Fibroblast of mammary gland (primary cell): ENCODE data around the gene PPA2.
"Not testable (repeated sequence)": the region's sequence is repeated elsewhere in the genome, so short reads cannot be mapped to it uniquely, and the experiment has no call there.

ENCODE experiments used
- DNase-seq: peaks from one replicate; pipeline ENCODE4 v3.0.0-alpha.2; 2010; ENCODE audit warnings: low read depth
- H3K4me3 ChIP-seq: 2 replicates; pipeline ENCODE4 v1.5.1; 2011; ENCODE audit warnings: low read depth, mild to moderate bottlenecking, low read length, moderate library complexity; ENCODE audit not compliant: control insufficient read depth
- CTCF ChIP-seq: conservative IDR thresholded peaks from 2 replicates; pipeline ENCODE4 v1.5.1; 2011; ENCODE audit warnings: low read depth, low read length, inconsistent platforms; ENCODE audit not compliant: control insufficient read depth, insufficient read depth

PPA2 gene

GRCh38 chr4:105414316-105414715, 59.5 kb downstream of the PPA2 start:
- no peak overlapping the region for H3K4me3 ChIP-seq
- DNase-seq: no peak
- TF ChIP-seq CTCF: no peak

GRCh38 chr4:105409135-105409534, 64.7 kb downstream of the PPA2 start:
- not testable (repeated sequence) for DNase-seq, H3K4me3 ChIP-seq

GRCh38 chr4:105400901-105401677, 72.8 kb downstream of the PPA2 start:
- TF ChIP-seq CTCF: no peak
- no peak for DNase-seq
- H3K4me3 ChIP-seq: no peak overlapping the region

- TF ChIP-seq CTCF: no peak
- peak; percentile 85 for DNase-seq
These were observed 74.2 kb downstream of the PPA2 start for GRCh38 chr4:105399532-105400161.

GRCh38 chr4:105392858-105393257, 81.0 kb downstream of the PPA2 start:
- no peak for TF ChIP-seq CTCF
- H3K4me3 ChIP-seq: no peak overlapping the region
- DNase-seq: no peak

More at GRCh38 chr4:105399532-105400161, 74.2 kb downstream of the PPA2 start:
- no peak overlapping the region for H3K4me3 ChIP-seq

- H3K4me3 ChIP-seq: no peak overlapping the region
- no peak for DNase-seq
- no peak for TF ChIP-seq CTCF
These were observed 84.7 kb downstream of the PPA2 start for GRCh38 chr4:105389167-105389566.

- no peak overlapping the region for H3K4me3 ChIP-seq
- TF ChIP-seq CTCF: no peak
- peak; percentile 23 for DNase-seq
These were observed 86.4 kb downstream of the PPA2 start for GRCh38 chr4:105387466-105387865.
